IMR-90 (cell line): ENCODE measurements around the gene COL27A1. TPM values are rescaled to one million over a fixed set of nuclear protein-coding genes. Genes with fewer than 3 reads are reported as not detected.
"Not testable (repeated sequence)": the region's sequence is repeated elsewhere in the genome, so short reads cannot be mapped to it uniquely, and the experiment has no call there.

ENCODE experiments used
- ATAC-seq: fragments of 200-7000 bp; cut with Tn5 transposase; 2 replicates; pipeline ENCODE4 v1.9.1; 2020; ENCODE audit warnings: low read depth, mild to moderate bottlenecking, moderate library complexity
- BruUV-seq: library from RNA; stranded (reverse); fragments of 400-500 nt; replicated peaks from 2 replicates; lab custom pipeline; 2021; lab: Mats Ljungman, UMichigan
- CTCF ChIA-PET: fragments of 300-600 bp; formaldehyde crosslinking; extraction: SDS; loops from one replicate; lab custom pipeline; 2021; ENCODE audit warnings: antibody characterized with exemption; lab: Yijun Ruan, JAX
- POLR2A ChIA-PET: fragments of 300-600 bp; sonication (Branson Sonifier 250); formaldehyde crosslinking; loops from one replicate; lab custom pipeline; 2022; ENCODE audit warnings: antibody characterized with exemption; ENCODE audit not compliant: unreplicated experiment; lab: Charles Lee
- DNase-seq: peaks from one replicate; pipeline ENCODE4 v3.0.0; 2013
- H2AFZ ChIP-seq: replicated peaks from 2 replicates; pipeline ENCODE3; 2013; ENCODE audit warnings: low read length, mild to moderate bottlenecking; ENCODE audit not compliant: poor library complexity
- H2AK5ac ChIP-seq: 2 replicates; pipeline ENCODE4 v1.6.1; 2013; ENCODE audit warnings: low read depth, low read length, inconsistent platforms
- H2AK9ac ChIP-seq: replicated peaks from 2 replicates; pipeline ENCODE3; 2013; ENCODE audit warnings: mild to moderate bottlenecking, low read depth, low read length, moderate library complexity; ENCODE audit not compliant: poor library complexity
- H2BK120ac ChIP-seq: 2 replicates; pipeline ENCODE4 v1.6.1; 2013; ENCODE audit warnings: low read depth, low read length, inconsistent platforms
- H2BK15ac ChIP-seq: 3 replicates; pipeline ENCODE4 v1.6.1; 2013; ENCODE audit warnings: low read depth, low read length, inconsistent platforms
- H2BK20ac ChIP-seq: 2 replicates; pipeline ENCODE4 v1.6.1; 2013; ENCODE audit warnings: low read depth, mild to moderate bottlenecking, inconsistent platforms, low read length, moderate library complexity
- H2BK5ac ChIP-seq: 2 replicates; pipeline ENCODE4 v1.6.1; 2013; ENCODE audit warnings: mild to moderate bottlenecking, low read depth, low read length, inconsistent platforms; ENCODE audit not compliant: poor library complexity, severe bottlenecking
- H3K14ac ChIP-seq: replicated peaks from 2 replicates; pipeline ENCODE4 v1.6.1; 2013; ENCODE audit warnings: low read depth, low read length, inconsistent platforms
- H3K18ac ChIP-seq: 2 replicates; pipeline ENCODE4 v1.6.1; 2013; ENCODE audit warnings: low read depth, low read length, control low read depth
- H3K23ac ChIP-seq: 2 replicates; pipeline ENCODE4 v1.6.1; 2013; ENCODE audit warnings: low read depth, low read length, inconsistent platforms
- H3K27ac ChIP-seq: 2 replicates; pipeline ENCODE4 v1.5.1; 2013; ENCODE audit warnings: mild to moderate bottlenecking, control low read depth, low read length; ENCODE audit not compliant: insufficient read depth
- H3K27me3 ChIP-seq: 2 replicates; pipeline ENCODE4 v1.6.1; 2013; ENCODE audit warnings: low read length; ENCODE audit not compliant: control insufficient read depth, insufficient read depth
- H3K36me3 ChIP-seq: 2 replicates; pipeline ENCODE4 v1.6.1; 2013; ENCODE audit warnings: low read length, mixed read lengths; ENCODE audit not compliant: control insufficient read depth, insufficient read depth
- H3K4ac ChIP-seq: 2 replicates; pipeline ENCODE4 v1.6.1; 2013; ENCODE audit warnings: low read depth, low read length, inconsistent platforms
- H3K4me1 ChIP-seq: 2 replicates; pipeline ENCODE4 v1.6.1; 2013; ENCODE audit warnings: low read length, mixed read lengths; ENCODE audit not compliant: control insufficient read depth, insufficient read depth
- H3K4me2 ChIP-seq: 2 replicates; pipeline ENCODE4 v1.6.1; 2013; ENCODE audit warnings: low read depth, mild to moderate bottlenecking, control low read depth, low read length, moderate library complexity
- H3K4me3 ChIP-seq: 2 replicates; pipeline ENCODE4 v1.5.1; 2013; ENCODE audit warnings: low read depth, mild to moderate bottlenecking, control low read depth, low read length, moderate library complexity; ENCODE audit not compliant: insufficient read depth
- H3K56ac ChIP-seq: 2 replicates; pipeline ENCODE4 v1.6.1; 2013; ENCODE audit warnings: low read length, inconsistent platforms; ENCODE audit not compliant: insufficient read depth; ENCODE audit errors: extremely low read depth
- H3K79me1 ChIP-seq, 2 experiments: 2 replicates each; pipeline ENCODE4 v1.6.1; 2013; ENCODE audit warnings: low read length in 2 of 2, inconsistent platforms in 1 of 2, low read depth in 1 of 2
- H3K9ac ChIP-seq: 2 replicates; pipeline ENCODE4 v1.6.1; 2013; ENCODE audit warnings: low read depth, low read length, control low read depth
- H3K9me1 ChIP-seq: 2 replicates; pipeline ENCODE4 v1.6.1; 2013; ENCODE audit warnings: low read length, inconsistent platforms; ENCODE audit not compliant: insufficient read depth
- H3K9me3 ChIP-seq: 2 replicates; pipeline ENCODE4 v1.6.1; 2013; ENCODE audit warnings: low read length; ENCODE audit not compliant: control insufficient read depth, insufficient read depth
- H4K20me1 ChIP-seq: 2 replicates; pipeline ENCODE4 v1.6.1; 2013; ENCODE audit warnings: low read length, inconsistent platforms; ENCODE audit not compliant: insufficient read depth
- H4K5ac ChIP-seq: 2 replicates; pipeline ENCODE4 v1.6.1; 2013; ENCODE audit warnings: mild to moderate bottlenecking, low read depth, low read length, control low read depth
- H4K8ac ChIP-seq, 2 experiments: 2 replicates each; pipeline ENCODE4 v1.6.1; 2013; ENCODE audit warnings: low read depth in 2 of 2, low read length in 2 of 2, control low read depth in 1 of 2, inconsistent platforms in 1 of 2
- H4K91ac ChIP-seq: 2 replicates; pipeline ENCODE4 v1.6.1; 2013; ENCODE audit warnings: low read depth, low read length, inconsistent platforms; ENCODE audit not compliant: insufficient read depth
- WGBS, 2 experiments: methylation state at CpG; one replicate each; pipeline versions ENCODE4 v1.1.5 to v1.1.7; 2013; ENCODE audit warnings: missing lambda C conversion rate in 2 of 2; ENCODE audit not compliant: insufficient read length in 1 of 2; ENCODE audit errors: extremely low coverage in 2 of 2; 5-methylcytosine and 5-hydroxymethylcytosine counted together
- dilution Hi-C: fragments of 300-500 bp; cut with HindIII; formaldehyde crosslinking; loops from one replicate; pipeline ENCODE4 v1.14.3; 2018; ENCODE audit warnings: low sequenced_read_pairs; ENCODE audit not compliant: unreplicated experiment
- in situ Hi-C: fragments of 300-500 bp; cut with MboI; formaldehyde crosslinking; loops from 3 replicates; pipeline ENCODE4 v1.14.3; 2019; ENCODE audit warnings: low sequenced_read_pairs, inconsistent platforms, mixed read lengths
- intact Hi-C: fragments of 100-400 bp; cut with micrococcal nuclease; formaldehyde crosslinking; loops from 2 replicates; pipeline ENCODE4 v1.10.0; 2022
- polyA plus RNA-seq, 3 experiments: library from polyadenylated mRNA; depleted of rRNA; stranded (reverse); fragments of >200 nt; gene quantifications; 2 replicates each; pipeline ENCODE4 v1.2.3, GENCODE V29; 2012; ENCODE audit warnings: low replicate concordance in 1 of 3
- total RNA-seq: library from RNA; depleted of rRNA; stranded (reverse); fragments of >200 nt; gene quantifications from 2 replicates; pipeline ENCODE4 v1.2.3, GENCODE V29; 2012

COL27A1 gene
- total and polyA plus RNA-seq, 2 of the 4 experiments (the other 2 are of a cell fraction) = 3.2 to 18.3 TPM

DNA sequence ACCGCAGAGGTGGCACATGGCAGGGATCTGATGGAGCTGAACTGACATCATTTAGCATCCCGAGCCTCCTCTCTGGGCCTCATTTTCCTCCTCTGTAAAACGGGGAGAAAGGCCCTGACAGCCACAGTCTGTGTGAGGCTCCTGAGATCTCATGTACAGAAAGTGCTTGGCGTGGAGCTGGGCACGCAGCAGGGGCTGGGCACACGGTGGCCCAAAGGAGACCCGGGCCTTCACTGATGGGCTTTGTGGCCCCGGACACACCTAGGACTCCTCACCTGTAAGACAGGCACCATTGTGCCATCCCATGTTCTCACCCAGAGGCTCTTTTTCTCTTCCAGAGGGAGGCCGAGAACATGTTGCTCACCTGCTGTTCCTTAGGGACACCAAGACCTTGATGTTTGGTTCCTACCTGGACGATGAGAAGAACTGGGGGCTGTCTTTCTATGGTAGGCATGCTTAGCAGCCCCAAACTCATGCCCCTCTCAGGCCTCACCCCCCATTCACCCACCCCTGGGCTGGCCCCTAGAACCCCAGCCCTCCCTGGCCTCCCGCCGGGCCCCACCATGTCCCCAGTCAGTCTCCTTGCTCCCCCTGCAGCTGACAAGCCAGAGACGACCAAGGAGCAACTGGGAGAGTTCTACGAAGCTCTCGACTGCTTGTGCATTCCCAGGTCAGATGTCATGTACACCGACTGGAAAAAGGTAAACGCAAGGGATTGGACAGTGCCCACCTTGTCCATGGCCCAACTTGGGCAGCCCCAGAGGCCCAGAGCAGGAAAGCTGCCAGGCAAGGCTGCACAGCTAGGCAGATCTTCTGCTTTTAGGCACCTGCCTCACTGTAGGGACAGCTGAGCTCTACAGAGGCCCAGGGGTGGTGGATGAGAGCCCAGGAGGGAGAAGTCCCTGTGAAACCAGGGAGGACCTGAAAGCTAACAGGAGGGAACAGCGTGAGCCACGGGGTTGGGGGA lies 176.2 kb downstream of the COL27A1 start:
- H2BK5ac ChIP-seq, H3K56ac ChIP-seq, H4K20me1 ChIP-seq, H3K4me1 ChIP-seq, ATAC-seq, H3K18ac ChIP-seq, H3K9me3 ChIP-seq, H2AK9ac ChIP-seq, H3K14ac ChIP-seq, H3K4me3 ChIP-seq, H3K4ac ChIP-seq, DNase-seq, POLR2A ChIA-PET, H3K9me1 ChIP-seq, dilution Hi-C loops, H3K79me1 ChIP-seq, H4K5ac ChIP-seq, H3K23ac ChIP-seq, BruUV-seq, H2BK20ac ChIP-seq, H3K27me3 ChIP-seq, H3K4me2 ChIP-seq, H3K36me3 ChIP-seq, H4K91ac ChIP-seq, H2AK5ac ChIP-seq, in situ Hi-C loops, H2BK15ac ChIP-seq, H2BK120ac ChIP-seq, H4K8ac ChIP-seq, H3K27ac ChIP-seq, H3K9ac ChIP-seq, H2AFZ ChIP-seq, CTCF ChIA-PET: not testable (repeated sequence)
- intact Hi-C loops = loop anchor here (10.0 kb wide), 1 partner anchor 173 kb away; the partner anchor contains the start of gene WHRN
- 65% methylated on average over 7 of the region's 19 CpGs; no CpG with 5 or more reads in 1 of the 2 experiments for WGBS, 2 experiments

DNA sequence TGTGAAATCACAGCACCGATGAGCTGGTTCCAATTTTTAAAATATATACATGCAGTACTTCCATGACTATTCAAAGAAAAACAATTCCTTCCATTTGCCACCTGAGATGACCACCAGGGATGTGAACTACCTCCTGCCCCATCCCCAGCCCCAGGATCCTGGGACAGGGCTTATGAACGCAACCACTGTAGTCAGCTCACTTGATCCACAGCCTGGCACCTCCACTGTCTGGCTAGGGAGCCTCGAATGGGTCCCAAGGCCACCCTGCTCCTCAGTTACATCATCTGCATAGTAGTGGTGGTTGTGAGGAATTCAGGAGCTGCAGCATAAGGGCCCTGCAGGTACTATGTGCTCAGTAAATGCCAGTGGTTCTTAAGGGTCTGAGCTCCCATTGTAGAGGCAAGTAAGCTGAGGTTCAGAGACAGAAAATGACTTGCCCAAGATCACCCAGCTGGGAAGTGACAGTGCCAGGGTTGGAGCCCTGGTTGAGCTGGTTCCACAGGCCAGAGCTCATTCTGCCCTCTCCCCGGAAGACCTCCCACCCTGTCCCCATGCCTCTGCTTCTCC lies 177.2 kb downstream of the COL27A1 start:
- not testable (repeated sequence) for H4K5ac ChIP-seq, H4K91ac ChIP-seq, H2BK5ac ChIP-seq

More for the DNA sequence above, 177.2 kb downstream of the COL27A1 start:
- dilution Hi-C loops, H3K18ac ChIP-seq, H3K9ac ChIP-seq, BruUV-seq, H2BK15ac ChIP-seq, H2BK20ac ChIP-seq, CTCF ChIA-PET, H3K4me2 ChIP-seq, H3K9me3 ChIP-seq, H3K79me1 ChIP-seq, H3K4ac ChIP-seq, H3K14ac ChIP-seq, POLR2A ChIA-PET, H3K27ac ChIP-seq, H2AK9ac ChIP-seq, H3K9me1 ChIP-seq, H2BK120ac ChIP-seq, H2AFZ ChIP-seq, H3K56ac ChIP-seq, H3K23ac ChIP-seq, DNase-seq, H3K4me1 ChIP-seq, in situ Hi-C loops, H4K8ac ChIP-seq, H3K27me3 ChIP-seq, H2AK5ac ChIP-seq, ATAC-seq, H4K20me1 ChIP-seq, H3K4me3 ChIP-seq: not testable (repeated sequence)
- WGBS, 2 experiments = no CpG with 5 or more reads among the region's 4 CpGs
- peaks cover 12% of the 10 kb centered on the region; the same call in 1 of the 2 replicates for H3K36me3 ChIP-seq
- intact Hi-C loops = loop anchor here (10.0 kb wide), 1 partner anchor 172 kb away; the partner anchor contains the start of gene WHRN
